Retinal pigment epithelial cell (primary cell): ENCODE measurements around the gene LLGL1.

Source experiments
- DNase-seq: peaks from one replicate; pipeline ENCODE4 v3.0.0-alpha.2; 2010; ENCODE audit warnings: low read depth
- H3K4me3 ChIP-seq: 2 replicates; pipeline ENCODE4 v1.5.1; 2011; ENCODE audit warnings: mild to moderate bottlenecking, low read length, control low read depth, moderate library complexity
- TF ChIP-seq, protein P1 (sequence below): conservative IDR thresholded peaks from 2 replicates; pipeline ENCODE4 v1.5.1; 2011; ENCODE audit warnings: low read depth, low read length, control low read depth, inconsistent platforms

Gene LLGL1

DNA sequence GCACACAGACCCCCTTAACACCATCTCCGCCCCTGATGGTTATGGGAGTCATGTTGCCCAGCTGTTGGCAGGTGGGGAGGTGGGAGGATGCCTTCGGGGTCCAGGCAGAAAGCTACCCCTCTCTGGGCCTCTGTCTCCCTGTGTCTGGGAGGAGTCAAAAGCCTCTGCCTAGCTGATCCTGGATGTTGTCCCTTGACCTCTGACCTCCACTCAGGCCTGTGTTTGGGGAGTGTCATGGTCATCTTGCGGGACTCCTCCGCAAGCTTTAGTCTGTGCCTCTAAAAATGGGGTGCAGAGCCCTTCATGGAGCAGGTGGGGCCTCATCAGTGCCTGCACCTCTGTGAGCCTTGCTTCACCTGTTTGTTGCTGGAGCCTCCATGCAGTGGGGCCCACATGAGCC lies 3.8 kb downstream of the LLGL1 start:
- no peak for DNase-seq
- H3K4me3 ChIP-seq = no peak overlapping the region
- TF ChIP-seq, protein P1, sequence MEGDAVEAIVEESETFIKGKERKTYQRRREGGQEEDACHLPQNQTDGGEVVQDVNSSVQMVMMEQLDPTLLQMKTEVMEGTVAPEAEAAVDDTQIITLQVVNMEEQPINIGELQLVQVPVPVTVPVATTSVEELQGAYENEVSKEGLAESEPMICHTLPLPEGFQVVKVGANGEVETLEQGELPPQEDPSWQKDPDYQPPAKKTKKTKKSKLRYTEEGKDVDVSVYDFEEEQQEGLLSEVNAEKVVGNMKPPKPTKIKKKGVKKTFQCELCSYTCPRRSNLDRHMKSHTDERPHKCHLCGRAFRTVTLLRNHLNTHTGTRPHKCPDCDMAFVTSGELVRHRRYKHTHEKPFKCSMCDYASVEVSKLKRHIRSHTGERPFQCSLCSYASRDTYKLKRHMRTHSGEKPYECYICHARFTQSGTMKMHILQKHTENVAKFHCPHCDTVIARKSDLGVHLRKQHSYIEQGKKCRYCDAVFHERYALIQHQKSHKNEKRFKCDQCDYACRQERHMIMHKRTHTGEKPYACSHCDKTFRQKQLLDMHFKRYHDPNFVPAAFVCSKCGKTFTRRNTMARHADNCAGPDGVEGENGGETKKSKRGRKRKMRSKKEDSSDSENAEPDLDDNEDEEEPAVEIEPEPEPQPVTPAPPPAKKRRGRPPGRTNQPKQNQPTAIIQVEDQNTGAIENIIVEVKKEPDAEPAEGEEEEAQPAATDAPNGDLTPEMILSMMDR = no peak

DNA sequence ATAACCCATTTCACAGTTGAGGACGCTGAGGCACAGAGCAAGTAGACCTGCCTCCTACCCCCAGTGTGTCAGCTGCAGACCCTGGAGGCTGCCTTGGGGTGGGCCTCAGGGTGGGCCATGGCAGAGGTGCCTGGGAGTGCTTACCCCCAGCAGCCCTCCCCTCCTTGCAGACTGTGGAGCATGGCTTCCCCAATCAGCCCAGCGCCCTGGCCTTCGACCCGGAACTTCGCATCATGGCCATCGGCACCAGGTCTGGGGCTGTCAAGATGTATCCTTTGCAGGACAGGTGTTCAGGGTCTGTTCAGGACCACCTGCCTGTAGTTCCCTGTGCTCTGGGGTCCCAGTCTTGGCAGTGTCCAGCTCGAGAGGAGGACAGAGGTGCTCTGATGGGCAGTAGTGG lies 4.3 kb downstream of the LLGL1 start:
- no peak for DNase-seq
- H3K4me3 ChIP-seq = no peak overlapping the region
- TF ChIP-seq, protein P1 = no peak

DNA sequence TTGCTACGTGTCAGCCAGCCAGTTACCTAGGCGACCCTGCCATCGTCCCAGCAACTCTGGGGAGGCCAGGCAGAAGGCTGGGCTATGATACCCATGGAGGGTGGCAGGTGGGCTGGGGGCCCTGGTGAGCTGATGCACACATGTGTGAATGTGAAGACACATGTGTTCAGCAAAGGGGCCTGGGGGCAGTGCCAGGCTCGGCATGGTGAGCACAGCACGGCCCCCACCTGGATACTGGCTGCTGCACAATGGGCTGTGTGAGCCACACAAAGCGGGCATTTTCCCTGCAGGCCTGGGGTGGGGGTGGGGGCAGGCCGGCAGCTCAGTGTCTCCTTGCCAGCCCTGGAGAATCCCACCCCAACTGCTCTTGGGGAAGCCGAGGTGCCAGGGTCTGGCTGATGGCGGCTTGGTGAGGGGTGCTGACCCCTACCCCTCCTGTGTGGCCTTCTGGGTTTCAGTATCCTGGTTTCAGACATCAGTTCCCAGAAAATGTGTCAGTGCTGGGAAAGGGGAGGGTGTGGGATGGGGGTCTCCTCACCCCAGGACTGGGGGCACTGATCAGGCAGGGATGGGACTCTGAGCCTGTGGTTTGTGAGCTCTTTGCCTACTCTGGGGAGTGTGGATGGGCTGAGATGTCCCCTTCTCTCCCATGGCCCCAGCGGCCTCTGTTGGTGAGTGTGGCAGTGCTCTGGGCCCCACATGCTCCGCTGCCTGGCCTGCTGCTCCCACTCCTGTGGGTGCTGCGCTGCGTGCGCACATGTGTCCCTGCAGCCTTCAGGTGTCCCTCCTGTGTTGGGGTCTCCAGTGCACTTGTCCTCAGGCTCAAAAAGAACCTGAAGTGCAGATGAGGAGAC lies 5.1 kb downstream of the LLGL1 start:
- no peak overlapping the region for H3K4me3 ChIP-seq
- DNase-seq = no peak
- TF ChIP-seq, protein P1 = no peak

DNA sequence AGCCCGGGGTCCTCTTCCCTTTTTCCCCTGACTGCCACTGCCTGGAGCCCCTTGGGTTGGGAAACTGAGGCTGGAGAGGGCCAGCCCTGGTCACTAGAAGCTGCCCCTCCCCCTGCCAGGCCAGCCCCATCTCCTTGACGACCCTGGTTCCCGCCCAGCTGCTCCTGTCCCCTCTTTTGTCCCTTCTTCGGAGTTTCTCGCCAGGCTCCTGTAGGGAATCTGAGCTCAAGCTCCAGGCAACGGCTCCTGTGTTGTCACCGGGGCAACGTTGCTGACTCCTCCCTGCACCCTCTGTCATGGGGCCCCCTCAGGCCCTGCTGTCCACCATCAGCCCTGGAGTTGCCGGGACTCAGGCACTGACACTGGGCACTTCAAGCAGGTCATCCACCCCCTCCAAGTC lies 5.7 kb downstream of the LLGL1 start:
- no peak for DNase-seq
- TF ChIP-seq, protein P1 = no peak
- no peak overlapping the region for H3K4me3 ChIP-seq

DNA sequence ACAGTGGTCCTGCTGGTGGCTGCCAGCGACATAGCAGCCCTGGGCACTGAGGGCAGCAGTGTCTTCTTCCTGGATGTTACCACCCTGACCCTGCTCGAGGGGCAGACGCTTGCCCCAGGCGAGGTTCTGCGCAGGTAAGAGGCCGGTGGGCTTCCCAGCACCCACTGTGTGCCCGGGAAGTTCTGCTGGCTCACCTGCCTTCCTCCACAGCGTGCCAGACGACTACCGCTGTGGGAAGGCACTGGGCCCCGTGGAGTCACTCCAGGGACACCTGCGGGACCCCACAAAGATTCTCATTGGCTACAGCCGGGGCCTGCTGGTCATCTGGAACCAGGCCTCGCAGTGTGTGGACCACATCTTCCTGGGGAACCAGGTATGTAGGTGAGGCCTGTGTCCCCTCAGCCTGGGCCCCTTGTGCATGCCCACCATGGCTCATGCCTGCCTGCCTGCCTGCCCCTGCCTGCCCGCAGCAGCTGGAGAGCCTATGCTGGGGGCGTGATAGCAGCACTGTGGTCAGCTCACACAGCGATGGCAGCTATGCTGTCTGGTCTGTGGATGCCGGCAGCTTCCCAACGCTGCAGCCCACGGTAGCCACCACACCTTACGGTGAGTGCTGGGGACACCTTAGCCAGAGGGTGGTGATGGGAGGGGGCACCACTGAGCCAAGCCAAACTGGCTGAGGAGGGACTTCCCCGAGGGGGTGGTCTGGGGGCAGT lies 8.5 kb downstream of the LLGL1 start:
- TF ChIP-seq, protein P1 = no peak
- H3K4me3 ChIP-seq = no peak overlapping the region
- no peak for DNase-seq

DNA sequence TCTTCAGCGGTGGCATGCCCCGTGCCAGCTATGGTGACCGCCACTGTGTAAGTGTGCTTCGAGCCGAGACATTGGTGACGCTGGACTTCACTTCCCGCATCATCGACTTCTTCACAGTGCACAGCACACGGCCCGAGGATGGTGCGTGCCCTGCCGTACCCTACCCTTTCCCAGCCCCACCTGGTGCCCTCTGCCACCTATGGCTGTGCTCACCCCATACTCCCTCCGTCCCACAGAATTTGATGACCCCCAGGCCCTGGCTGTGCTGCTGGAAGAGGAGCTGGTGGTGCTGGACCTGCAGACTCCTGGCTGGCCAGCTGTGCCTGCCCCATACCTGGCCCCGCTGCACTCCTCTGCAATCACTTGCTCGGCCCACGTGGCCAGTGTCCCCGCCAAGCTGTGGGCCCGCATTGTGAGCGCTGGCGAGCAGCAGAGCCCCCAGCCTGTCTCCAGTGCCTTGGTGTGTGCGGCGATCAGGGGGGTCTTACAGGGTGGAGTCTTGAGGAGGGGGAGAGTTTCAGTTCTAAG lies 9.5 kb downstream of the LLGL1 start:
- TF ChIP-seq, protein P1 = no peak
- no peak for DNase-seq
- no peak overlapping the region for H3K4me3 ChIP-seq
